Hepatocyte (in vitro differentiated cells): Measurements from ENCODE around the gene USH2A.

ENCODE experiments used
- EZH2 ChIP-seq: fragments of 200-600 bp; sonication (generic); IDR thresholded peaks from 2 replicates; pipeline ENCODE4 v1.6.1; 2016; ENCODE audit warnings: antibody characterized with exemption, mild to moderate bottlenecking, borderline replicate concordance
- TF ChIP-seq, protein P1 (sequence below): fragments of 200-600 bp; sonication (generic); IDR thresholded peaks from 2 replicates; pipeline ENCODE4 v1.5.1; 2016; ENCODE audit warnings: antibody characterized with exemption, mild to moderate bottlenecking; ENCODE audit not compliant: poor library complexity

DNA sequence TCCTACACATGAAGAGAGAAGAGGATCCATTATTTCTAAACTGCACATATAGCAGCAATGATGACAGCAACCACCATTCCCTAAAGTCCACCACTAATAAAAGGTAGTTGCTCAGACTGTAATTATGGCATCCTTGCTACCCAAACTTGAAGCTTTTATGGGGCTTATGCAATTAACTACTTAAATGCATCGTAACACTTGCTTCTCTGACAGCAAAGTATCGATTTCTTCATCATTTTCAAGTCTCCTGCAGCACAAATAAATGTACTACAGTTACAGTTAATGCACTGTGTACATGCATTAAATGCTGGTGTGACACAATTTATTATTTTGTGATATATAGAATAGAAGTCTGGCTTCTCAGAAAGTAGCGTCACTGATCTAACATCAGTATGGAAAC, 241.7 kb downstream of the USH2A start:
- TF ChIP-seq, protein P1, sequence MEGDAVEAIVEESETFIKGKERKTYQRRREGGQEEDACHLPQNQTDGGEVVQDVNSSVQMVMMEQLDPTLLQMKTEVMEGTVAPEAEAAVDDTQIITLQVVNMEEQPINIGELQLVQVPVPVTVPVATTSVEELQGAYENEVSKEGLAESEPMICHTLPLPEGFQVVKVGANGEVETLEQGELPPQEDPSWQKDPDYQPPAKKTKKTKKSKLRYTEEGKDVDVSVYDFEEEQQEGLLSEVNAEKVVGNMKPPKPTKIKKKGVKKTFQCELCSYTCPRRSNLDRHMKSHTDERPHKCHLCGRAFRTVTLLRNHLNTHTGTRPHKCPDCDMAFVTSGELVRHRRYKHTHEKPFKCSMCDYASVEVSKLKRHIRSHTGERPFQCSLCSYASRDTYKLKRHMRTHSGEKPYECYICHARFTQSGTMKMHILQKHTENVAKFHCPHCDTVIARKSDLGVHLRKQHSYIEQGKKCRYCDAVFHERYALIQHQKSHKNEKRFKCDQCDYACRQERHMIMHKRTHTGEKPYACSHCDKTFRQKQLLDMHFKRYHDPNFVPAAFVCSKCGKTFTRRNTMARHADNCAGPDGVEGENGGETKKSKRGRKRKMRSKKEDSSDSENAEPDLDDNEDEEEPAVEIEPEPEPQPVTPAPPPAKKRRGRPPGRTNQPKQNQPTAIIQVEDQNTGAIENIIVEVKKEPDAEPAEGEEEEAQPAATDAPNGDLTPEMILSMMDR: no peak
- no peak for TF ChIP-seq EZH2
